HG03378 (cell line): ENCODE measurements around the gene ABCC8.
A peak's percentile ranks its signal among the peaks of the same experiment; 100 is the strongest.

Experiments
- ATAC-seq: cut with Tn5 transposase; IDR thresholded peaks from one replicate; pipeline ENCODE4 v1.9.1; 2021; ENCODE audit warnings: mild to moderate bottlenecking, moderate library complexity; ENCODE audit not compliant: unreplicated experiment

ABCC8 gene

DNA sequence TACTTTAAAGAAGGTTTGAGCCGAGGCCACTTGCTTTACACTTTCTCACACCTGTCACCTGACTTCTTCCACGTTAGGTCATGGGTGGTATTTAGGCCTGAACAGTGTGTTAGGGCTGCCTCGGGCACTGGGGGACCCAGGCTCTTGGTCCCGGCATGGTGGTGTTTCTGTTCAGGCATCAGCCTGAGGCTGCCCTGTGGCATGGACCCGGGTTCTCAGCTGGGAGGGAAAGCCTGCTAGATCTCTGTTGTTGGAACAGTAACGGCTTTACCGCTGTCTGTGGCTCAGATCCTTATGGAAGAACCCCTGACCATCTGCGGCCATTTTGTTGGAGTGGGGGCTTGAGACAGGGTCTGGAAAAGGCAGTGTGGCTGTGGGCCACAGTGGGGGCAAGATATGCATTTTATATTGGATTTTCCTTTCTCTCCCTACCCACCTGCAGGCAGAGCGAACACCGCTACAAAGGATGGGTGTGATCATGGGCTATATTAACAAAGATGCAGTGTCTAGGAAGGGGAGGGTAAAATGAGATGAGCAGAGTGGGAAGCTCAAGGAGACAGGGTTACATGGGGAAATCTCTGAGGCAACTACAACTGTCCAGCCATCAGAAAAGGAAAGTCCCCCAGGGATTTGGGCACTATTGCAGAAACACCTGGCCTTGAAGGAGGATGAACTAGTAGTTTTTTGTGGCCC, 86.5 kb downstream of the ABCC8 start:
- ATAC-seq = no peak

- ATAC-seq = no peak
These were observed 87.3 kb downstream of the ABCC8 start for GRCh38 chr11:17389211-17389956.

GRCh38 chr11:17388609-17389210, 87.9 kb downstream of the ABCC8 start, which contains the start of gene KCNJ11:
TSS of gene KCNJ11 (minus strand) at chr11:17388659. CDS start at chr11:17388091, 568 bp downstream.
- ATAC-seq = no peak

DNA sequence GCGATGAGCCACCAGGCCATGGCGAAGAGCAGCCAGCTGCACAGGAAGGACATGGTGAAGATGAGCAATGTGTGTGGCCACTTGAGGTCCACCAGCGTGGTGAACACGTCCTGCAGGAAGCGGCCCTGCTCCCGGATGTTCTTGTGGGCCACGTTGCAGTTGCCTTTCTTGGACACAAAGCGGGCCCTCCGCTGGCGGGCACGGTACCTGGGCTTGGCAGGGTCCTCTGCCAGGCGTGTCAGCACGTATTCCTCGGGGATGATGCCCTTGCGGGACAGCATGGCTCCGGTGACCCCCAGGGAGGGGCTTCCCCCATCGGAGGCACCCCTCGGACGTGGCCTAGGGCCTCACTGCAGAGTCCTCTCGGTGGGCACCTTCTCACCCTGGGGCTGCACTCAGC, 88.8 kb downstream of the ABCC8 start:
- no peak for ATAC-seq

GRCh38 chr11:17387254-17387653, 89.4 kb downstream of the ABCC8 start:
- no peak for ATAC-seq

DNA sequence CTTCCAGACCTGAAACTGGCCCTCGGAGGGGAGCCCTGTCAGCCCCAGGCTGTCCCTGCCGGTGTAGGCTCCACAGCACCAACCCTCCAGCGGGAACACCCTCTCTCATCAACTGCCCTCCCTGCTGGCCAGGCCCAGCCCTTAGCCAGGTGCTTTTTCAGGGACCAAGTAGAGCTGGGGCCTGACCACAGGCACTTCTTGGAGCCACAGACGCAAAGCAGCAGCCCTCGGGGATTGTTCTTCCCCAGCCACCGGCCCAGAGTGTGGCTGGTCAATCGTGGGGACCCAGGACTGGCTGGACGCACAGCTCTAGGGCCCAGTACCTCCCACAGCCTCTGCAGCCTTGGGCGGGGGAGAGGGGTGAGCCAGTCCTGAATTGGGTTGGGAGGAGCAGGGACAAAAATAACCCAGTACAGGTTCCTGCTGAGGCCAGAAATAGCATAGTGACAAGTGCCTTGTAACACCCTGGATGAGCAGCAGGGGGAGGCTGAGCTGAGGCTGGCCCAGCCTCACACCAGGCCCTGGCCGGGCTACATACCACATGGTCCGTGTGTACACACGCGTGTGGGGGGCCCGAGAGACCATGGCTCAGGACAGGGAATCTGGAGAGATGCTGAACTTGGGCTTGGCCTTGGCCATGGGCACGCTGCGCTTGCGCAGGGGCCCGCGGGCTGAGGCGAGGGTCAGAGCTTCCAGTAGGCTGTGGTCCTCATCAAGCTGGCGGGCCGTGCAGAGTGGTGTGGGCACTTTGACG, 90.1 kb downstream of the ABCC8 start:
- peak; percentile 68 for ATAC-seq

- no peak for ATAC-seq
These were observed 90.7 kb downstream of the ABCC8 start for GRCh38 chr11:17385926-17386325.

GRCh38 chr11:17385492-17385891, 91.2 kb downstream of the ABCC8 start:
- ATAC-seq = no peak

DNA sequence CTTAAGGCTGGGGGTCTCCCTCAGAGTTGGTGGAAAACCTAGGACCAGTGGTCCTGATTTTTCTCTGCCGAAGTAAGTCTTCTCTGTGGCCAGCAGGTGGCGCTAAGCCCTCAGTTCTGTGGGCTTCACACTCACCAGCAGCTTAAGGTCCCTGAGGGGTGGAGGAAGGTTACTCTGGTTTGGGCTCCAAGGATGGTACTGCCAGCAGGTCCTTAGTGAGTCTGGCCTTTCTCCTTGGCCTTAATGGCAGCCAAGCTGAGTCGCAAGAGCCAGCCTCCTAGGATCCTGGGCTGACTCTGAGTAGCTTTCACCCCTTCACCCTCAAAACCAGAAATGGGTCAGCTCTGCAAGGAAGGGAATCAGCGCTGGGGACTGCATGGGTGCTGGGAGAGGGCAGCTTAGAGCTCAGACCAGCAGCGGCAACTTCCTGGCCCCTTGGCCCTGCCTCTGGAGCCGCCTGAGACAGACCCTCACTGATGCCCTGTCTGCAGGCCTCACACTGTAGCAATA, 92.6 kb downstream of the ABCC8 start:
- ATAC-seq = no peak

DNA sequence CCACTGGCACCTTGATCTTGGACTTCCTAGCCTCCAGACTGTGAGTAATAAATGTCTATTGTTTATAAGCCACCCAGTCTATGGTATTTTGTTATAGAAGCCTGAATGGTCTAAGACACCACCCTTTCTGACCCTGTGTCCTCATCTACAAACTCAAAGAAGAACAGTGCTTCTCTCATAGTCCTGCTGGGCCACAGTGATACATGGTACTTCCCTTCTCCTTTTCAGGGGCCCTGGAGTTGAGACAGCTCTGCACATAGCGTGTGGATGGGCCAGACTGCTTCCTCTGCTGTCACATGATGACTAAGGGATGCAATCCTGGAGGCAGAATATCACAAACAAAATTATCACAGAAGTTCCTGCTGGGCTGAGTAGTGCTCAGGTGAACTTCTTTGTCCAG, 93.2 kb downstream of the ABCC8 start:
- no peak for ATAC-seq

GRCh38 chr11:17382046-17382728, 94.5 kb downstream of the ABCC8 start:
- no peak for ATAC-seq

DNA sequence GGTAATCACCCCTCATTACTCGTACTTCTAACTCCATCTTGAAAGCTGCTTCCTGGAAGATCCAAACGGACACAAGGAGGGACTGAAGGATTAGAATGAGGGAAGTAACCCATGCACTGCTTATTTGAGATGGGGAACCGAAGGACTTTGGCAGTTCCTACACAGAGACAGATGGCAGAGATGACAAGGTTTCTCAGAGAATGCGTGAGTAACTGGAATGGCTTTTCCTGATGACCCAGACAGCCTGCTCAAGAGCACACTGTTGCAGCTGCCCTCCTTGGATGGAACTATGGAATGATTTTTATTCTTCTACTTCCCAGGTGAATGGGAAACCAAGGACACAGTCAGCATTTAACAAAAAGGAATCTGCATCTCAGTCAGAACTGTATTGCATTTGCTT, 95.5 kb downstream of the ABCC8 start:
- no peak for ATAC-seq

- no peak for ATAC-seq
These were observed 97.1 kb downstream of the ABCC8 start for GRCh38 chr11:17379383-17380180.

DNA sequence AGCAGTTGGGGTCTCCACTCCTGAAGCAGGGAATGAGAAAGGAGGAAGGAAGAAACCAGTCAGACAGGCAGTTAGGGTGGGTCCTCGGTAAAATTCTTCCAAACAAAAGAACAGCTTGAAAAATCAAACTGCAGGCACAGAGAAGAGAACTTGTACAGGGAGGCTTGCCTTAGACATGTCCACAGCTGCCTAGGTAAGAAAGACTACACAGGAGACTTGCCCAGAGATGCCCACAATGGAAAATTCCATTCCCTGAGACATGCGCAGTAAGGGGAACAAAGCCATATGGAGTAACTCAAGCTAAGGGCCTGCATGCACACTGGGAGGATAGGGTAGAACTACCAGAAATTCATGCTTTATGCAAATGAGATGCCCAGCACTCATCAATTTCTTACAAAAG, 98.0 kb downstream of the ABCC8 start:
- ATAC-seq = no peak

DNA sequence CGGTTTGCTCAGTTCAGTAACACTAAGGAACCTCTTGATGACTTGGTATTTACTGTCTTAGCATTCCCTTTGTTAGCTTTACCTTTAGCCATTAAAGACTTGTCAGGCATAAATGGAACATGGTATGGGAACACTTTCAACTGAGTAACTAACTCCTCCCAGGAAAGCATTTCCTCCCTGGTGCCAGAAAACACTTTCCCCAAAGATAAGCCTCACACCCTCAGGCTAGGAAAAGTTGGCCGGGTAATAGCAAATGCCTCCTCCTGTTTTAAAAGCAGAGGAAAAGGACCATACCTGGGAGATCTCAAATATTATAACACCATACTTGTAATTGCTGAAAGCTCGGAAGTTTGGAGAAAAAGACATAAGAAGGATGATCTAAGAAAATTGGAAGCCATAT, 100.2 kb downstream of the ABCC8 start:
- ATAC-seq = no peak

DNA sequence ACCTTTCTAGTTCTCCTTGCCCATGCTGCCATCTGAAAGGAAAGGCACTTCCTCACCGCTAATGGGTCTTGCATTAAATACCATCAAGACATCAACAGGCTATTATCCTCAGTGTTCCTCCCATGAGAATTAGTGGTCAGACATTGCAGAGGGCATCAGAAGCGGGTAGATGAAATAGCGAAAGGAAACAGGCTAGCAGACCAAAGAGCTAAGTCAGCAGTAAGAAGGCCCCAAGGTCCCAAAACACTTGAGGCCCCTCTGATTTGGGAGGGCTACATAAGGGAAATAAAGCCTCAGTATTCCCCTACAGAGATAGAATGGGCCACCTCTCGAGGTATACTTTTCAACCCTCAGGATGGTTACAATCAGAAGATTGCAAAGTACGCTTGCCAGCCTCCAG, 101.1 kb downstream of the ABCC8 start:
- no peak for ATAC-seq

DNA sequence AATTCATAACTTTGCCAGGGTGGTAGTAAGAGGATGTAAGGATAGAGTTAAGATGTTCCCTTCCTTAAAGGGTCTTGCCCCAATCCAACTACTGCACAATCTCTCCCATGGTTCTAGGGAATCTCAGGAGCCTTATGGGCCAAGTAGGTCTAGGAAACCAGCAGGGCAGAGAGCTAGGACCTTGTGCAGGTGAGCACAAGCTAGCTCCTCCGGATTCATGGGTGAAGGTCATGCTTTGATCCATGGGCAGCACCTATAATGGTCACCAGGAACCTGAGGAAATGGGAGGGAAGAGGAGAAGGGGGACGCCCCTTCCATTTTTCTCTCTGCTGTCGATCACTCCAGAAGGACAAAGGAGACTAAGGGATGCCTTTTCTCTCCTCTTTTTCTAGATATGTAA, 105.0 kb downstream of the ABCC8 start:
- ATAC-seq = no peak

DNA sequence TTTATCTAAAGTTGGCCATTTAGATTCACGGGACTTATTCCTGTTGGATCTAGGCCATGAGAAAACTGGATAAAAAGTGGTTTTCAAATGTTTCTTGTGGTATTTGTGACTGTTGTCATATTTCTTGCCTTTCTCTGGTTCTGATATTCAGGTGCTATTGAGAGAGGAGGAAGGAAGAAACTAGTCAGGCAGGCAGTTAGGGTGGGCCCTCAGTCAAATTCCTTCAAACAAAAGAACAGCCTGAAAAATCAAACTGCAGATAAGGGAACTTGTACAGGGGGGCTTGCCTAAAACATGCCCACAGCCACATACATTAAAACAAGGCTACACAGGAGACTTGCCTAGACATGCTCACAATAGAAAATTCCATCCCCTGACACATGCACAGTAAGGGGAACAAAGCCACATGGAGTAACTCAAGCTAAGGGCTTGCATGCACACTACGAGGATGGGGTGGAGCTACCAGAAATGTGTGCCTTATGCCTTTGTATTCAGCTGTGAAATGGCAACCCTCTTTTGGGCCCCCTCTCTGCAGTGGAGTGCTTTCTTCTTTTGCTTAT, 106.9 kb downstream of the ABCC8 start:
- no peak for ATAC-seq

- no peak for ATAC-seq
These were observed 107.6 kb downstream of the ABCC8 start for GRCh38 chr11:17369094-17369493.
